GM12873 (cell line): ENCODE measurements around the gene KRTAP4-6.

Experiments used
- CTCF ChIP-seq: IDR thresholded peaks from 2 replicates; pipeline ENCODE4 v1.5.1; 2012; ENCODE audit warnings: low read depth, mild to moderate bottlenecking, moderate library complexity, low read length, control low read depth; ENCODE audit not compliant: insufficient read depth; ENCODE audit errors: missing control alignments

The KRTAP4-6 gene

GRCh38 chr17:41101586-41102259, 38.6 kb downstream of the KRTAP4-6 start, which contains the start of gene KRTAP4-16:
TSS of gene KRTAP4-16 (minus strand) at chr17:41102209. CDS start at chr17:41102209, 0 bp downstream.
- TF ChIP-seq CTCF, result no peak

GRCh38 chr17:41098481-41098880, 41.9 kb downstream of the KRTAP4-6 start:
- no peak for TF ChIP-seq CTCF

- TF ChIP-seq CTCF, result no peak
Measured at GRCh38 chr17:41098042-41098441, 42.3 kb downstream of the KRTAP4-6 start, which contains the start of gene KRTAP4-8. TSS of gene KRTAP4-8 (minus strand) at chr17:41098142. CDS start at chr17:41098084, 58 bp downstream.

GRCh38 chr17:41096055-41096454, 44.3 kb downstream of the KRTAP4-6 start:
- no peak for TF ChIP-seq CTCF
